GOT3 (cell line): ENCODE results near the gene SENP3.
A peak's percentile ranks its signal among the peaks of the same experiment; 100 is the strongest.

Experiments
- DNase-seq: peaks from one replicate; lab custom pipeline; 2025; ENCODE audit warnings: mixed read lengths; lab: John Stamatoyannopoulos, UW

Gene SENP3

DNA sequence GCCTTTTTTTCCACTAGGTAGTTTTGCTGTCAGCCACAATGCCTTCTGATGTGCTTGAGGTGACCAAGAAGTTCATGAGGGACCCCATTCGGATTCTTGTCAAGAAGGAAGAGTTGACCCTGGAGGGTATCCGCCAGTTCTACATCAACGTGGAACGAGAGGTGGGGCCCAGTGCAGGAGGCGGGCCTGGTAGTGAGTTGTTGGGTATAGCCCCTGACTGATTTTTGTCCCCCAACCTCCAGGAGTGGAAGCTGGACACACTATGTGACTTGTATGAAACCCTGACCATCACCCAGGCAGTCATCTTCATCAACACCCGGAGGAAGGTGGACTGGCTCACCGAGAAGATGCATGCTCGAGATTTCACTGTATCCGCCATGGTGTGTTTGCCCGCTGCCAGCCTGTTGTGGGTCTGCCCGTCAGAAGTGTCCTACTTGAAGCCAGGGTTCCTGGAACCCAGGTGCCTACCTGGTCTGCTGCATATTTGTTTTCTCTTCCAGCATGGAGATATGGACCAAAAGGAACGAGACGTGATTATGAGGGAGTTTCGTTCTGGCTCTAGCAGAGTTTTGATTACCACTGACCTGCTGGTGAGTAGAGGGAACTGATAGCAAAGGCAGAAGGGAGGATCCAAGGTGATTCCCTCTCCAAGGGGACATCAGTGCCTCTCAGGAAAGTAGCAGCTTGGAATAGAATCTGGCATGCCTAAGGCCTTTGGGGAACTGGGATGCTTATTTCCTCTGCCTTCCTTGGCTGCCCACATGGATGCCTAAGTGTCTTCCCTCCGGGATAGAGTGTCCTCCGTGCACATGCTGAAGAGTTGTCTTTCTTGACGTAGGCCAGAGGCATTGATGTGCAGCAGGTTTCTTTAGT lies 15.8 kb downstream of the SENP3 start:
- no peak for DNase-seq

DNA sequence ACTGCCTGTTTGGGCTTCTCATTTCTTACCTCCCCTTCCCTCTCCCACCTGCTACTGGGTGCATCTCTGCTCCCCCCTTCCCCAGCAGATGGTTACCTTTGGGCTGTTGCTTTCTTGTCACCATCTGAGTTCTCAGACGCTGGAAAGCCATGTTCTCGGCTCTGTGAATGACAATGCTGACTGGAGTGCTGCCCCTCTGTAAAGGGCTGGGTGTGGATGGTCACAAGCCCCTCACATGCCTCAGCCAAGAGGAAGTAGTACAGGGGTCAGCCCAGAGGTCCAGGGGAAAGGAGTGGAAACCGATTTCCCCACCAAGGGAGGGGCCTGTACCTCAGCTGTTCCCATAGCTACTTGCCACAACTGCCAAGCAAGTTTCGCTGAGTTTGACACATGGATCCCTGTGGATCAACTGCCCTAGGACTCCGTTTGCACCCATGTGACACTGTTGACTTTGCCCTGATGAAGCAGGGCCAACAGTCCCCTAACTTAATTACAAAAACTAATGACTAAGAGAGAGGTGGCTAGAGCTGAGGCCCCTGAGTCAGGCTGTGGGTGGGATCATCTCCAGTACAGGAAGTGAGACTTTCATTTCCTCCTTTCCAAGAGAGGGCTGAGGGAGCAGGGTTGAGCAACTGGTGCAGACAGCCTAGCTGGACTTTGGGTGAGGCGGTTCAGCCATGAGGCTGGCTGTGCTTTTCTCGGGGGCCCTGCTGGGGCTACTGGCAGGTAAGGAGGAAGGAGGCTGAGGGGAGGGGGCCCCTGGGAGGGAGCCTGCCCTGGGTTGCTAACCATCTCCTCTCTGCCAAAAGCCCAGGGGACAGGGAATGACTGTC lies 17.5 kb downstream of the SENP3 start, which contains the start of gene CD68:
Gene CD68, plus strand, starts transcription at position 638 of the 833 bp plus-strand sequence. Its CDS starts 40 bp downstream, at position 678.
- DNase-seq = peak; percentile 78

DNA sequence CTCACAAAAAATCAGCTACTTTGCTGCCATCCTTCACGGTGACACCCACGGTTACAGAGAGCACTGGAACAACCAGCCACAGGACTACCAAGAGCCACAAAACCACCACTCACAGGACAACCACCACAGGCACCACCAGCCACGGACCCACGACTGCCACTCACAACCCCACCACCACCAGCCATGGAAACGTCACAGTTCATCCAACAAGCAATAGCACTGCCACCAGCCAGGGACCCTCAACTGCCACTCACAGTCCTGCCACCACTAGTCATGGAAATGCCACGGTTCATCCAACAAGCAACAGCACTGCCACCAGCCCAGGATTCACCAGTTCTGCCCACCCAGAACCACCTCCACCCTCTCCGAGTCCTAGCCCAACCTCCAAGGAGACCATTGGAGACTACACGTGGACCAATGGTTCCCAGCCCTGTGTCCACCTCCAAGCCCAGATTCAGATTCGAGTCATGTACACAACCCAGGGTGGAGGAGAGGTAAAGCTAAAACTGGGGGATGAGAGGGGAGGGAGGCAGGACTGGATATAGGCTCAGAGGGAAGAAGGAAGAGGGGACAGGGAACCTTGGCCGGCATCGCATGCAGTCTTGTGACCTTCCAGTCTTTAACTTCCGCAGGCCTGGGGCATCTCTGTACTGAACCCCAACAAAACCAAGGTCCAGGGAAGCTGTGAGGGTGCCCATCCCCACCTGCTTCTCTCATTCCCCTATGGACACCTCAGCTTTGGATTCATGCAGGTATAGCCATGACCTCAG lies 18.3 kb downstream of the SENP3 start:
- no peak for DNase-seq

DNA sequence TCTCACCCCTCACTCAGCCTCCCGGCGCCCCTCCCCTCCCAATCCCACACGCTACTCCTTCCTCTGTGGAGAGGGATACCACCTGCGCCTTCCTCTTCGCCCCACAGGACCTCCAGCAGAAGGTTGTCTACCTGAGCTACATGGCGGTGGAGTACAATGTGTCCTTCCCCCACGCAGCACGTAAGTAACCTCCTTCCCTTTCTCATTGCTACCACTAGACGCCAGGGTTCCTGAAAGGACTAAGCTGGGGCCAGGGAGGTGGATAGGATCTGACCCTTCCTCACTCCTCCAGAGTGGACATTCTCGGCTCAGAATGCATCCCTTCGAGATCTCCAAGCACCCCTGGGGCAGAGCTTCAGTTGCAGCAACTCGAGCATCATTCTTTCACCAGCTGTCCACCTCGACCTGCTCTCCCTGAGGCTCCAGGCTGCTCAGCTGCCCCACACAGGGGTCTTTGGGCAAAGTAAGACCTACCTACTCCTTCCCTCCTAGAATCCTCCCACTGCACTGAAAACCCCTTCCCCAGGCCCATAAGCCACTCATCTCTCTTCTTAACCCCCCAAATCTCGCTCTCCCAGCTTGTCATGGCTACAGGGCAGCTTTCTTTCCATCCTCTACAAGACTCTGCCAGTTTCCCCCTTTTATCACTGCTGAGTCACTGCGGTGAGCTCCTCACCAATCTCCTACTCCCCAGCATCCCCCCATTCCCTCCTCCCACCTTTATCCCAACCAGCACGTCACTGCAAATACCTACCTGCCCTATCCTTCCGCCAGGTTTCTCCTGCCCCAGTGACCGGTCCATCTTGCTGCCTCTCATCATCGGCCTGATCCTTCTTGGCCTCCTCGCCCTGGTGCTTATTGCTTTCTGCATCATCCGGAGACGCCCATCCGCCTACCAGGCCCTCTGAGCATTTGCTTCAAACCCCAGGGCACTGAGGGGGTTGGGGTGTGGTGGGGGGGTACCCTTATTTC lies 19.2 kb downstream of the SENP3 start:
- no peak for DNase-seq

DNA sequence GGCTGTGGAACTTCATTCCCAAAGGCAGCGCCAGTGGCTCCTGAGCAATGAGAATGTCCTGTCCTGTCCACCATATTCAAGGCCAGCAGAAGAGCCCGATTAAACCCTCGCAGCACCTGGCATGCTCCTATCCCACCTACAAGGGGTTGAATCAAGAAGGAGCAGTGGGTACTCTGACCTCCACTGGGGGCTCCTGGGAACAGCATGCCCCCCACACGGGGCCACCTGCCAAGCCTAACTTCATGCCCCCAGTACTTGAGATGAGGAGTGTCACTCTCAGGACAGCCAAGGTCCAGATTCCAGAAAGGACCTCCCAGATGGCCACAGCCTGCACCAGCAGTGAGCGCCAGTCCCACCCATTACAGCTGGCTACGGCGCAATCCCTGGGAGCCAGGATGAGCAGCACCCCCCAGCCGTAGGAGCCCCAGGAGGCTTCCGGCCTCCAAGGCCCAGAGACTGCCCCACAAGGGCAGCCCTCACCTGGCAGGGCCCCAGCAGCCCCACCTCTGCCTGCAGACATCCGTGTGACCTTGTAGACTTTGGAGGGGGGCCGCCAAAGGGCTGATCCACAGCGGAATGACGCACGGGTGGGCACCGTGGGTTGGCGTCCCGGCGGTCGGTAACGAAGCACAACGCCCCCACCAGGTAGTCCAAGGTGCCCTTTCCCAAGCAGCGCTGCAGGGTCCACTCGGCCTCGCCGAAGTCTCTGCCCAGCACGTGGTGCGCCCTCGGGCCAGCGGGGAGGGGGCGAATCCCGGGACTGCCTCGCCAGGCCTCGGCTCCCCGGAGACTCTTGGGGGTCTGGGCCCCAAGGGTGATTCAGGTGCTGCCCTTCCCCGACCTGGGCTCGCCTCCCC lies 20.9 kb downstream of the SENP3 start:
- no peak for DNase-seq

DNA sequence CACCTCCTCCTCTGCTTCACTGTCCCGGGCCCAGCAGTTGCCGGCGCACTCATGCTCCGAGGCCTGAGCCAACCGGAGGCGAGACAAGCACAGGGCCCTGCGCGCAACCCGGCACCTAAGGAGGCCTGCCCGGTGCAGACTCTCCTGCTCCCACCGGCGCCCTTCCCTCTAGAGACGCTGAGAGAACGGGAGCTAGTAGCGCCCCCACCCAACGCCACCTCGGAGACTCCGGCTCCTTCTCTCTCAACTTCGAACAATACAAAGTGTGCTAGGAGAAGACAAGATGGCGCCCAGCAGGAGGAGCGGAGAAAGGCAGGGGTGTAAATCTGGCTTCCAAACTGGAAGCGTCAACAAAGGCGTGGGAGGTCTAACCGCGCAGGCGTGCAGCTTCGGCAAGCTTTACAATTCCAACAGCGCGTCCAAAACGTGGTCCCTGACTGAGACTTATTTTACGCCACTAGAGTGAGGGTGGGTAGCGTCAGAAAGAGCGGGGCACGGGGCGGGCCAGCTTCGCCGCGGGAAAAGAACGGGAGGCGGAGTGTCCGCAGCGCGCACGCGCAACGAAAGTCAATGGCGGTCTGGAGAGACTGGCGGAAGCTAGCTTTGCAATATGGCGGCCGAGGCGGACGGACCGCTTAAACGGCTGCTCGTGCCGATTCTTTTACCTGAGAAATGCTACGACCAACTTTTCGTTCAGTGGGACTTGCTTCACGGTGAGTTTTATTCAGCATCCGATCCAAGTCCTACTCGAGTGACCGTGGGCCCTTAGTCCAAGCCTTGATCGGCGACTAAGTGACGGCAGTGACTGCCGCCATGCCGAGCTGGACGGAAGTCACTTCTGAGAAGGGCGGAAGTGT lies 21.8 kb downstream of the SENP3 start, which contains the start of gene MPDU1:
Gene MPDU1, plus strand, starts transcription at position 600 of the 857 bp plus-strand sequence. Its CDS starts 11 bp downstream, at position 611.
- peak; percentile 85 for DNase-seq

DNA sequence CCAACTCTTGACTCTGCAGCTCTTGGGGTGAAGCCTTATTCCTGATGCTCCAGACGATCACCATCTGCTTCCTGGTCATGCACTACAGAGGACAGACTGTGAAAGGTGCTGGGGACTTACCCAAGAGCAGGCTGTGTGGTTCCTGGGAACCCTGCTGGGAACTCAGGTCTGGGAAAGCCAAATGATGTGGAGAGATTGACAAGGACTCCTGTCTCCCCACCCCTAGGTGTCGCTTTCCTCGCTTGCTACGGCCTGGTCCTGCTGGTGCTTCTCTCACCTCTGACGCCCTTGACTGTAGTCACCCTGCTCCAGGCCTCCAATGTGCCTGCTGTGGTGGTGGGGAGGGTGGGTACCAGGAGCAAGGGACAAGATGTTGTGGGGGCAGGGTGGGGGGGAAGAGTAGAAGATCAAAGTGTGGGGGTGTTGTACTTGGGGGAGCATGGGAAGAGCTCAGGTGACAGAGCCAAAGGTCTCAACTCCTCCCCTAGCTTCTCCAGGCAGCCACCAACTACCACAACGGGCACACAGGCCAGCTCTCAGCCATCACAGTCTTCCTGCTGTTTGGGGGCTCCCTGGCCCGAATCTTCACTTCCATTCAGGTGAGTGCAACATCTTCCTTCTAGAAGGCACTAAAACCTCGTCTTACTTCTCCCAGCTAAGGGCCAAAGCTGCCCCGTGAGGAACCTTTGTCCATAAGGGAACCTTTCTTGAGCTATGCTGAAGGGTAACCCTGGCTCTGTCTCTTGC lies 25.1 kb downstream of the SENP3 start:
- DNase-seq = no peak

DNA sequence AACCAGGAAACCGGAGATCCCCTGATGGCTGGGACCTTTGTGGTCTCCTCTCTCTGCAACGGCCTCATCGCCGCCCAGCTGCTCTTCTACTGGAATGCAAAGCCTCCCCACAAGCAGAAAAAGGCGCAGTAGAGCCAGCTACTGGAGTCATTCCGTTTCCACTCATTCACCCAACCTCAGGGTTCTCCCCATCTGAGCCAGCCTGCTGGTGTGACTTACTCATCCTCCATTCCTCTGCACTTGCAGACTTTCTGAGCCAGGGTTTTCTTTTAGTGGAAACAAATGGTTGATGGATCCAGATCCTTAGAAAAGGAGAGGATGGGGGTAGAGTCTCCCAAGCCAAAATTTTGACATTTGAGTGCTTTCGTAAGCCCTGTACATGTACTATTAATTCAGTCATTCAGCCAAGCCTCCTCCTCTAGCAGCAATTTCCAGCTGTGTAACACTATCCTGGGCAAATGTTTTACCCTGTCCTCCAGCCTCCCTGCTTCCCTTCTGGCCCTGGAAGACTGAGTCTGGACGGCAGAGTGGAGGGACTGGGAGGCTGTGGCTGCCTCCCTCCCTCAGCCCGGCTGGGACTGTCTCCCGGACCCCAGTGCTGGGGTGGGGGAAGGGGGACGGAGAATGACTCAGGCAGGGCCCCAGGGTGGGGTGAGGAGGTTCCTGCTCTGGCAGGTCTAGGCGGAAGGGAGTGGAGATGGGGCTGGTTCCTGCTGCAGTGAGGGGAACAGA lies 25.9 kb downstream of the SENP3 start:
- peak; percentile 39 for DNase-seq

DNA sequence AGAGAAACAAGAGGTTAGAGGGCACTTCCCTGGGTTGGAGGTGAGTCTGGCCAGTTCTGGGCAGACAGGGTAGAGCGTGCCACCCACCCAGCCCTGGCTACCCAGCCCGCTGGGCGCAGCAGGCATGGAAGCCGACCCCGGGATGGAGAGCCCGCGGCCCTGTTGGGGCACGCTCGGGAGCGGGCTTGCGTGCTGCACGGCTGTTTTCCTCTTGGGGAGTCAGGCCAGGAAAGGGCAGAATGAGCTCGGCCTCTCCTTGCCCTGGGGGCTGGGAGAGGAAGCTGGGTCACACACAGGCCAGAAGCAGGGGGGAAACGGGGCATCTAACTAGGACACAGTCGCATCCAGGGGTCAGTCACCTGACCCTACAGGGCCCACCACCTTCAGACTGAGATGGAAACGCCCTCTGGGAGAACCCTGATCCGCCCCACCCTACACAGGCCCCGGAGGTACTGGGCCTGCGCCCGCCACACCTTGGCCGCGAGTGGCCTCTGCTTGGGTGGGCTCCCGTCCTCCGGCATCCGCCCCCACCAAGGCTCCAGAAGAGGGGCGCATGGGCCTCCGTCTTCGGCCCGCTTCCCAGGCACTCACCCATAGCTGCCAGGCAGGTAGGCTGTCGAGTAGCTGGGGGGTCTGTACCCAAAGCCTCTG lies 27.0 kb downstream of the SENP3 start:
- no peak for DNase-seq

DNA sequence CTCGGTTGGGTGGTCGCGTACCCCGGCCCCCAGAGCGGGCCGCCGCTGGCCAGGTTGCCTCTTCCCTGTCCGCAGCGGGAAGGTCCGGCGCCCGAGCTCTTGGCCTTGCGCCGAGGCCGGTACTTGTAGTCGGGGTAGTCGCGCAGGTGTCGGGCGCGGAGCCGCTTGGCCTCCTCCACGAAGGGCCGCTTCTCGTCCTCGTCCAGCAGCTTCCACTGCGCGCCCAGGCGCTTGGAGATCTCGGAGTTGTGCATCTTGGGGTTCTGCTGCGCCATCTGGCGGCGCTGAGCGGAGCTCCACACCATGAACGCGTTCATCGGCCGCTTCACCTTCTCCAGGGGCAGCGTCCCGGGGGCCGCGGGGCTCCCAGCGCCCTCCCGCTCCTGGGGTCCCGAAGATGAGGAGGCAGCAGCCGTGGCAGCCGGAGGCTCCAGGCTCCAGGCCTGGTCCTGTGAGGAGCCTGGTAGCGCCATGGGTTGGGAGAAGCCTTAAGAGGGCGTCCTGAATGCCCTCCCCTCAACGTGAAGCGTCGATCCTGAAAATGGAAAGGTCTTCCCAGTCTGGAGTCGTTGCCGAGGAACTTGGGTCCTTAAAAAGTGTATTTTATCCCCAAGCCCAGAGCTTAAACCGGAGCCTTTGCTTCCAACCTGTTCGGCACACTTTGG lies 27.6 kb downstream of the SENP3 start:
- peak; percentile 40 for DNase-seq

DNA sequence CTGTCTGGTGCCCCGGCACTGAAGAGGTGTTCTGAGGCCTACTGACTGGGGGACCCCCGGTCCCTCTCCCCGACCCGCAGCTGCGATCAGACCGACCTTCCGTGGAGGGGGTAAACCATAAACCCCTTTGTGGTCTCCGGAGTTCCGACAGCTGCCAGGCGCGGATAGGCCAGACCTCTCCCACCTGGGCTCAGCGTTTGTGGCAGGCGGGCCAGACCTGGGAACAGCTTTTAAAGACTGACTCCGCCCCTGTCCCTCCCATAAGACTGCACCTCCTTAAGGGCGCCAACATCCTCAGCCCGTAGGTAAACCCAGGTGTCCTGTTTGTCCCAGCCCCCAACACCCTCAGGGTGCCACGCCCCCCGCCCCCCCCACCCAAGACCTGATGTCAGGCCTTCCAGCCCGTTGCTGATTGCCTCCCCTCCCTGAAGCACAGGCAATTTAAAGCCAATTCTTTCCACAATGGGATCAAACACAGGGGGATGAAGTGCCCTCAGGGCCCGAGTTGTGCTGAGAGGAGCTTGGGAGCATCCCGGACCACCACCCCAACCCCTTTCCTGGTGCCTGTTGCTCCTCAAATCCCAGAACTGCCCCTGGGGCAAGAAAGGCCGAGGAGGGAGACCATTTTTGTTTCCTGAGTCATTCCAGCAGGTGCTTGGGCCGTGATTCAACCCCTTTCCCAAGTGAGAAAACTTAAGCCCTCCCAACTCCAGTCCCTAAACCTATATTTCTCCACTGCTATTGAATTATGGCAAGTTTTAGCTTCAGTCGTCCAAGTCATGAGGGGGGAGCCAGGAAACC lies 28.4 kb downstream of the SENP3 start, which contains the start of gene SOX15:
Gene SOX15, minus strand, starts transcription at position 204 of the 801 bp plus-strand sequence. CDS start 418 bp downstream, outside the sequence.
- no peak for DNase-seq

DNA sequence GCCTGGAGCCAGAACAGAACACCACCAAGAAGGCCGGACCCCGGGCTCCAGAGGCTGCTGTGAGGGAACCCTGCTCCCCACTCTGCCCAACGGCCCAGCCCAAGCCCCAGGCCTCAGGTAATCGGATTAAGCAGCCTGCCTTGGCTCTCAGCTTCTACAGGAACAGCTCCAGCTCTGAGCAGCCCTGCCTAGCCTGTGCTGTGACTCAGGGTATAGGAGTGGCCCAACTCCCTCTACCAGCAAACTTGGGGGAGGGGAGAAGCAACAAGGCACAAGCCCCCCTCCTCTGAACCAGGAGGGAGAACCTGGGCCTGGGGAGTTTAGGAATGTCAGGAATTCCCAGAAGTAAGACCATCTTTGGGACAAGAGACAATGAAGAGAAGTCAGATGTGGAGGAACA lies 29.0 kb downstream of the SENP3 start:
- DNase-seq = no peak

DNA sequence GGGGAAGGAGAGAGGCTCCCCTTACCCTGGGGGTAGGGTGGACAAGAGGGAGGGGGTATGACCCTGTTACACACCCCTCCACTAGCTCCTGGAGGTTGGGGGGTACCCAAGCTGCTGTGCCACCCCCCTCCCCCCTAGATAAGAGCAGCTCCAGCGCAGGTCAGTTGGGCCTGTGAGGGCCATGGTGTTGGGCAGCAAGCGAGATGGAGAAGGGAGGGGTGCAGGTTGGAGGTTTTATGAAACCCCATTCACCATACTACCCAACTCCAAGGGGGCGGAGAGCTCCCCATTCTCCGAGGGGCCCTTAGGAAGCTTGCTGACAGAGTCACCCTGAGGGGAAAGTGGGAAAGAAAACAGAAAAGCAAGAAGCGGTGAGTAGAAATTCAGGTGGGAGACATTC lies 29.9 kb downstream of the SENP3 start:
- DNase-seq = no peak

DNA sequence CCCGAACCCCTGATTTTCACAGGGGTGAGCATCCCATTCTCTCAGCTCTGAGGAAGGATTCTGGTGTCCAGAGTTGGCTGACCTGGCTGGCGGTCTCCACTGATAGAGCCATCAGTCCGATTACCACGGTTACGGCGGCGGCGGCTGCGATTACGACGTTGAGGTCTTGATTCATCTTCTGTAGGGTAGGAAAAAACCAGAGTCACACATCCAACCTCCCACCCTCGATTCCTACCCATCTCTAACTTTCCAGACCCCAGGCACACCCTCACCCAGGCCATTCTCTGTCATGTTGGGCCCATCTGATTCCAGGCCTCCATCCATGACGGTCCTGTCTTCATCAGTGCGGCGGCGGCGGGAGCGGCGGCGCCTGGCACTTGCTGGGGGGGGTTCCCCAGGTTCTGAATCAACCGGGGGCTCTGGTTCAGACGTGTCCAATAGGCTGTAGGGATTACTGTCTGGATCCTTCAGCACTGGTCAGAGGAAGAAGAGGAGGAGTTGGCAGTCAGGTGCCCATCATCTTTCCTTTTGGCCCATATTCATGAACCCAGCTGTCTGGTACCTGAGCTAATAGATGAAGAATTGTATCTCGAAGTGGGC lies 30.8 kb downstream of the SENP3 start:
- no peak for DNase-seq

DNA sequence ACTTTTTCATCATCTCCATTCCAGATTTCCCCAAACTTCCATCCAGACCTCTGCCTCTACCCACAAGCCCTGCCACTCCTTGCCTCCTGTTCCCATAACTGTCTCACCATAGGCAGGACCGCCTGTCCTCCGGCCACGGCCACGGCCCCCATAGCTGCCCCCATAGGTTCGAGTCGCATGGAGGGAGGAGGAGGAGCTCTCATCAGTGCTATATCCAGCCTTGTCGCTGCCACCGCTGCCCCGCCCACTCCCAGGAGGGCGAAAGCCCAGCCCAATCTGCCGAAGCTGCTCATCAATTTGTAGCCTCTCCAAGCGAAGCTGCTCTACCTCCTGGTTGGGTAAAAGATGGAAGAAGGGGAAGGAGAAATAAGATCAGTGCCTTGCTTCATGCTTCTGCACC lies 31.6 kb downstream of the SENP3 start:
- DNase-seq = no peak
